GM10847 (cell line): ENCODE results near the gene TADA2A.

Source experiments
- POLR2A ChIP-seq: IDR thresholded peaks from 2 replicates; pipeline ENCODE4 v1.6.1; 2011; ENCODE audit not compliant: insufficient read length; ENCODE audit errors: extremely low read depth

TADA2A gene

GRCh38 chr17:37523715-37524219 is 117.1 kb downstream of the TADA2A start:
- no peak for TF ChIP-seq POLR2A

DNA sequence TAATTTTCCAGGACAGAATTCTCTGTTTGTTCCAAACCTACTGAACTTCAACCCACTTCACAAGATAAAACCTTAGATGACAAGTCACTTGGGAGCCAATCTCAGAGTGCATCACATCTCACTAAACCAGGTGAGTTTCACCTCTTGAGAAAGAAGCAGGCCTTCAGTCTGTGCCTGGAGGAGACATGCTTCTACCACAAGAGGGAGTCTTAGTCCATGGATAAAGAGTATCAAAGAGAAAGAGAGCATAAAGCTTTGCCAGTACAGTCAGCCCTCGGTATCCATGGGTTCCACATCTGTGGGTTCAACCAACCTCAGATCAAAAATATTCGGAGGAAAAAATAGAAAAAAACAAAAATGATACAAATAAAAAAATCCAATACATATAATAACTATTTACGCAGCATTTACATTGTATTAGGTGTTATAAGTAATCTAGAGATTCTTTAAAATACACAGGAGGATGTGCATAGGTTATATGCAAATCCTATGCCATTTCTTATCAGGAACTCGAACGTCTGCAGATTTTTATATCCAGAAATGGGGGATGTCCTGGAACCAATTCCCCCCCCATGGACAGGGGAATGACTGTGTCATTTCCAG is 120.7 kb downstream of the TADA2A start:
- no peak for TF ChIP-seq POLR2A
